Measurements from ENCODE around the gene BRIP1.

Gene BRIP1

GRCh38 chr17:61862975-61863800, at the start of gene BRIP1:
Gene BRIP1 (minus strand): TSS chr17:61863528. CDS start chr17:61861539, 1,989 bp downstream.
- DNase-seq (ENCODE audit: insufficient read length, low spot score) (peak; percentile 72), FAIRE-seq (no peak)
- no peak for TF ChIP-seq CTCF (IDR thresholded peaks at IDR 0.05; ENCODE audit: insufficient read depth, missing control alignments)

- TF ChIP-seq CTCF (IDR thresholded peaks at IDR 0.05; ENCODE audit: insufficient read depth, missing control alignments) = no peak
- DNase-seq (ENCODE audit: insufficient read length, low spot score) (no peak), FAIRE-seq (no peak)
Observed at GRCh38 chr17:61908292-61909037, 45.1 kb upstream of the BRIP1 start.

- DNase-seq (ENCODE audit: insufficient read length, low spot score) = no peak
- no peak for TF ChIP-seq CTCF (IDR thresholded peaks at IDR 0.05; ENCODE audit: insufficient read depth, missing control alignments)
- no peak for FAIRE-seq
Observed at GRCh38 chr17:61907361-61907760, 44.0 kb upstream of the BRIP1 start.

- FAIRE-seq (no peak), DNase-seq (ENCODE audit: insufficient read length, low spot score) (no peak)
- TF ChIP-seq CTCF (IDR thresholded peaks at IDR 0.05; ENCODE audit: insufficient read depth, missing control alignments) = no peak
Observed at GRCh38 chr17:61904094-61904710, 40.9 kb upstream of the BRIP1 start.

- DNase-seq (ENCODE audit: insufficient read length, low spot score) (no peak), FAIRE-seq (no peak)
- no peak for TF ChIP-seq CTCF (IDR thresholded peaks at IDR 0.05; ENCODE audit: insufficient read depth, missing control alignments)
Observed at GRCh38 chr17:61903251-61903650, 39.9 kb upstream of the BRIP1 start.

GRCh38 chr17:61897548-61898180, 34.3 kb upstream of the BRIP1 start:
- FAIRE-seq (no peak), DNase-seq (ENCODE audit: insufficient read length, low spot score) (no peak)
- TF ChIP-seq CTCF (IDR thresholded peaks at IDR 0.05; ENCODE audit: insufficient read depth, missing control alignments) = no peak
